ENCODE data around the gene AMOTL2.

AMOTL2 gene

DNA sequence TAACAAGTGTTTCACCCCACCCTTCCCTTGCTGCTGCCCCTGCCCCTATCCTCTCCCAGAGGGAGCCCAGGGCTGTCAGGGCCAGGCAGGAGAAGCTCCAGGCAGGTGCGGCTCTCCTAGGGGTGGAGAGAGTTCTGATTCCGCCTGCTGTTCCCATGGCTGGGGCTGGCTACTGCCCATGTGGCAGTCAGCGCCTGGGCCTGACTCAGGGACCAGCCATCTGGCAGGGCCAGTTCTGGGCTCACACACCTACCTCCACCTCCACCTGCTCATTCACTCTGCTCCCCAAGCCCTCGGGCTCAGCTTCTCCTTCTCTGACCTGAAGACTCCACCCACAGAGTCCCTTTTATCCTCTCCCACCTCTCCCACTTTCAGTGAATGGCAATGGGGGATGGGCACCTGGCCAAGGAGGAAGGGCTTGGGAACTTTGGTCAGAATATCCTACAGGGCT, 23.4 kb downstream of the AMOTL2 start:
- no peak for DNase-seq

DNA sequence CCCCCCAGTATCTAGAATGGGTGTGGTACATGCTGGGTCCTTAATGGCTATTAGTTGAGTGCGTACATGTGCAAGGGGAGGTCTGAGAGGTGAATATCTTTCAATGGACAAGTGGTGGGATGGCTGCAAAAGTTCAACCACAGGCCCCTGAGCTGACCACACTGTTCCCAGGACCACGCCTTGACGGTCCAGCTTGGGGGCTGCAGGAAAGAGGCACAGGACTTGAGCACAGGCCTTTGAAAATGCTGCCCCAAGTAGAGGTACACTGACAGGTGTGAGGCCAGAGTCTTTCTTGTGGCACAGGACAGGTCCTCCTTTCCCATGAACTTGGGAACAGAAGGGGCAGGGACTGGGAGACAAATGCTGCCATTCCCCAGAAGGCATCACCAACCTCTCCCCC, 24.0 kb downstream of the AMOTL2 start:
- DNase-seq = no peak

DNA sequence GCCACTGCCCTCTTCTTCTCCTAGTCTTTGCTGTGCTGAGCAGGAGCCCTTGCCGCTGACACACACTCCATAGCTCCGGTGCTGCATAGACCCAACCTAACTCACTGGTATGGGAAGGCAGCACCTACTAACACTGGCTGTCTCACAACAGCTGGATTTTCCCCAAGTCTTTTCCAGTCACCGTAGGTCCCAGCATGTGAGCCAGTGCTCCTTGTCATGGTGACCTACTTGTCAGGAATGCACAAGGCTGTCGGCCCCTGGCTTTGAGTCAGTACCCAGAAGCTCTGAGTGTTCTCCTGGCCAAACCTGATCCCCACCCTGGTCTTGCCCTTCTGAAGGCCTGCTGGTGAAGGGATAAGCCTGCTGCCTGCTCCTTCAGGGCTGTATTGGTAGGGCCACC, 25.7 kb downstream of the AMOTL2 start:
- no peak for DNase-seq

DNA sequence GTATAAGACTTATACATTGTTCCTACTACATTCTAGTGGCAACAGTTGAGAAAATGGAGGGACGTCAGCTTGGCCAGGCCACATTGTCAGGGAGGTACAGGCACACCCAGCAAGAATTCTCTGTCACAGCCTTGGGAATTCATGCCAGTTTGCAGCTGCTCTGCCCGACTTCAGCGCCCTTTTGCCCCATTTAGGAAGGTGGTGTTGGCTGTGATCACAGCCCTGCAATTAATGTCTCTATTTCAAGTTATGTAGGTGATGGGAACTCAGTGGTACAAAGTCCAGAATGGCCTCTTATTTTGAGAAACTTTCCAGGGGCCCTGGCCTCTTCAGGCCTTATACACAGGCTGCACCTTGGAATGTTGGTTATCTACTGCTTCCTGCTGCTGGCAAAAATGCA, 26.7 kb downstream of the AMOTL2 start:
- DNase-seq = no peak

DNA sequence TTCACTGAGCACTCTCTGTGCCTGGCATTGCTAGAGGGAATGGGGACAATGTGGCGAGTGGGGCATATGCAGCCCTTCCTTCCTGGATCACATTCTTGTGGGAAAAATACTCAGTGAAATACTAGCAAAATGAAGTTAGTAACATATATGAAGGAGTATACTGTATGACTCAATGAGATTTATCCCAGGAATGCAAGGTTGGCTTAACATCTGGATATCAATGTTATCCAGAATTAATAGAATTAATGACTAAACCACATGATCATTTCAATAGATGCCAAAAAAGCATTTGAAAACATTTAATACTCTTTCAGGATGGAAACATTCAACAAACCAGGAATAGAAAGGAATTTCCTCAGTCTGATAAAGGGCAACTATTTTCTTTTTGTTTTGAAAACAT, 27.5 kb downstream of the AMOTL2 start:
- DNase-seq = no peak

DNA sequence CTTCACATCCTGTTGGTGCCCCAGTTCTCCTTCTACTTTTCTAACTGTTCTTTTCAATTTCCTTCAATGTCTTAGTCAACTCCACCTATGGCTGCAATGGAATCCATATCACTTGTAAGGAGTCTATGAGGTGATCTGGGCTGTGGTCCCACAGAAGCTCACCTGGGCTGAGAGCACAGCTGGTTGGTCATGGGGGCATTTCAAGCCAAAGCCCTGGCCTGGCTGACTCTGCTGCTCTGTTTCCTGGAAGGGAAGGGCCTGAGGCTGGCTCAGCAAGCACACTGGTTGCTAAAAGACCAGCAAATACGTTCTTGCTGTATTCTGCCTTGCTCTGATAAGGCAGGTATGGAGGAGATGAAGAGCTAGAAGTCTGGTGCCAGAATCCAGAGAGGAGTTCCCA, 29.0 kb downstream of the AMOTL2 start:
- no peak for DNase-seq

DNA sequence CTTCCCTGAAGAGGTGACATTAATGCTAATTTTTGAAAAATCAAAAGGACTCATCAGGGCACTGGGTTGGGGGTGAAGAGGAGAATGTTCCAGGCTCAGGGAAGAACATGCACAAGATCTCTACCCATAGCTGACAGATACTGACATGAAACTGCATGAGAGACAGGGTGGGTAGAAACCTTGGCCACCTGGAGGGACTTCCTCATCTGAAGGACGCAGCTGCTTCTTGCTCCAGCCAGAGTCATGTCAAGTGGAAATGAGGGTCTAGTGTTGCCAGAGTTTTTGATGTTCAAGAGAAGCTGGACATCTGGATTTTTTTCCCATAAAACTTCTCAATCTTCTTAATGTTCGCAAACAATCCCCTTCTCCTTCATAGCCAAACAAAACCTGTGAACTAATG, 29.7 kb downstream of the AMOTL2 start:
- DNase-seq = no peak

DNA sequence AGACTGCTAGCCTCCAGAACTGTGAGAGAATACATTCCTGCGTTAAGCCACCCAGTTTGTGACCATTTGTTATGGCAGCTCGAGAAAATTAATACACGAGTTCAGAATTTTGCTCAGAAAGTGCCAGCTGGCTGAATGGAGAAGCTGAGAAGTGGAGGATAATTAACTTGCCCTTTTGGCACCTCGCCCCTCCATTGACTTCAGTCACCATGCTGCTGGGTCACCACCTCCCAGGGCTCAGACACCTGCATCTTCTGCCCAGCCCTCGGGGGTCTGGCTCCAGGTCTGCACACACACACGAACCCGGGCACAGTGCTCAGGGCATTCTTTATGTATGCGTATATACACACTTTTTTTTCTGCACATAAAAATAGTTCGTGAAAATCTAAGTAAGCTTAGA, 32.0 kb downstream of the AMOTL2 start:
- DNase-seq = no peak

DNA sequence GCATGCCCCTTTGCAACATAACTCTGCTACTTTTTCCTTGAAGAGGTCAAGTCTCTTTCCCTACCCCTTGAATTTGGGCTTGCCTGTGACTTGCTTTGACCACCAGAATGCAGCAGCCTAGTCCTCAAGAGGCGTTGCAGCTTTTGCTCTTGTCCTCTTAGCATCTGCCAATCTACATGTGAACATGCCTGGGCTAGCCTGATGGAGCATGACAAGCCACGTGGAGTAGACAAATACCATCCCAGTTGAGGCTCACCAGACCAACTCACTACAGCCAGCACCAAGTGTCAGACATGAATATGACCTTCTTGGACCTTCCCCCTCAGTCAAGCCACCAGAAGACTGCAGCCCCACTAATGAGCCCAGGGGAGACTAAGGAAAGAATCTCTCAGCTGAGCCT, 32.9 kb downstream of the AMOTL2 start:
- DNase-seq = no peak

DNA sequence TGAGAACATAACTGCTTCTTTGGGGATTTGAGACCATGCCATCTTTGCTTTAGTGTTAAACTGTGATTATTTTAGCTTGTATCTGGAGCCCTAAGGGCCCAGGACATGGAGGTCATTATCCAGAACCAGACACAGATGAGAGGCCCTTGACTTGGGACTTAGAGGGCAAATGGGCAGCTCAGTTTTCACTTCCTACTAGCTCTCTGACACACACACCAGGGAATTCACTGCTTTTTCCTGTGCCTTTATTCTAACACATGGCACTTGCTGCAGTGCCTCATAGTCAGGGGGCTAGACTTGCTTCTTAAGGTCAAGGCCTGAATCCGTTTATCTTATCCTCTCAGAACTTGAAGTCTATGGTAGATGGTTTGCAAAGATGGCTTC, 33.3 kb downstream of the AMOTL2 start:
- no peak for DNase-seq

DNA sequence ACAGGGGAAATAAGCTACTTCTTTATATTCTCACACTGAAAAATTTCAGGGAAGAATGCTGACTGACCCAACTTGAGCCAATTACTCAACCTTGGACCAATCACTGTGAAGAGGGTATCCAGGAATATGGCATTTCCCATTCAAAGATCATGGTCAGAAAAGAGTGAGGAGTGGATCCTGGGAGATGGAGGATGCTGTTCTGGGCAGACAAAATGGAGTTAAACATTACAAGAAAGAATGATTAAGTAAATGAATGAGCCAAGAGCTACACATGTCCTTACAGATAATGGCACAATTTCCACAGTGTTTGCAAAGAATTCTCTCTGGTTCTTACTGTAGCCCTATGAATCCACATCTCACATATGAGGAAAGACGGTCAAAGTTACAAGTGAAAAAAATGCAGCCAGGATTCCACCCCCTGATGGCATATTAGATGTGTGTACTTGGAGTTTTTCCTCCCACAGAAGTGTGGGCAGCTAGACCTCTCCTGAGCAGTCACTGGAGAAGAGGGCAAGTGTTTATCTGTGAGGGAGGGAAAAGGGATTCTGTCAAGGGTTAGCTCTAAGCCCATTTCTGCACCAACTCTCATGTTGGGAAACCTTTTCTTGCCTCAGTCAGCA, 33.8 kb downstream of the AMOTL2 start:
- DNase-seq = no peak

DNA sequence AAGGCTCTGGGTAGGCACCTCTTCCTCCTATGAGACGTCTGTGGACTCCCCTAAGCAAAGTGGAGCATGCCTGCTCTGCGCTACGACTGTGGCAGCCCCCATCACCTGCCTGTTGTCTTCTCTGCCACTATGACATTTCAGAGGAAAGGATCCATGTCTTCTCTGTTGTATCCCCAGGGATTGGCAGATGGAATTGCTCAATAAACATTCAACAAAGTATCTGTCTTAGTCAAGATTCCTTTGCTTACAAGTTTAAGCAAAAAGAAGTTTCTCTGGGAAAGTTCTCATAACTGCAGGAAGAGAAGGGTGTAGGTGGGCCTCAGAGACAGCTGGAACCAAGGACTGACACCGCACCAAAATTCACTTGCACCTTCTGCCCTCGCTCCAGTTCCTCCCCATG, 34.3 kb downstream of the AMOTL2 start:
- no peak for DNase-seq

DNA sequence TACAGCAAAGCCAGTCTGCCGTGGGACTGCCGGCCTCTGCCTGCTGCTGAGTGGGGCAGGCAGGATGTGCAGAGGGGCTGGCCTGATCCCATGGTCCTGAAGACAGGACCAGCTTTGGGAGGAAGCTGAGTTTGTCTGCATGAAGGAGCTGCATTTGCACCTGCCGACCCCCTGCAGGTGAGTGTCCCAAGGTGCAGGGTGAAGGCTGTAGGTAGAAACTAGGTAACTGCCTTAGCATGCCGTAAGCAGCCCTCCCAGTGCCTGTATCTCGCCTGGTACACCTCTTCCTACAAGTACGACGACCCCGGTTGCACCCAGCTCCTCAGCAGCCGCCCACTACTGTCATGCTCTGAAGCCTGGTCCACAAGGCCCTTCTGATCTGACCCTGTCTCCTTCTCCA, 34.9 kb downstream of the AMOTL2 start:
- no peak for DNase-seq

DNA sequence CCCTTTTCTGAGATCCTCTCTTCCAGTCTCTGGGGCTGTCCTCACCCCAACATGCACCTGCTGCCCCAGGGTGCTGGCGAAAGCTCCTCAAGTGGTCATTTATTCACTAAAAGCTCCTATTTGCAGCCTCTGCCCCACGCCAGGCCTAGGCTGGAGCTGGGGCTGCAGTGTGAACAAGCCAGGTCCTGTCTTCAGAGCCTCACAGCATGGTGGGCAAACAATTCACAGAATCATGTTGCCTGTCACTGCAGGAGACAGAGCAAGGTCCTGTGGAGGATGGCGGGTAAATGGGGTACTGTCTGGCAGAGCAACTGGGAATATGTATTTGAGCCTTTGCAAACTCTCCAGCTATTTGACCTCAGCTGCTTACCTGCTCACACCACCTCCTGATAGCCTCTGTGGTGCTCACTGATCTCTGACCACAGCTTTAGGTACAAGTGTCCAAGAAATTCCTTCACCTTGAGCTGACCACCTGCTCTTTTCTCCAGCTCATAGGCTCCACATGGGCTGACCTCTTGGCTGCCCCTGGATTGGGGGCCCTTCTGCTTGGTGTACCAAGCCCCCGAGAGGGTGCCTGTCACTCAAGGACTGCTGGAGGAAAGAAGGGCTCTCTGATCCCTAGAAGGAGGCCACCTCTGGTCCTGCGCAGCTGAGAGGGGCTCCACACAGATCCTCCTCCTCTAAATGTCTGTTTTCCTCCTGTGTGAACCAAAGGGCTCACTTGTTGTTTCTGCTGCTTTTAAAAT, 35.6 kb downstream of the AMOTL2 start:
- DNase-seq = no peak

DNA sequence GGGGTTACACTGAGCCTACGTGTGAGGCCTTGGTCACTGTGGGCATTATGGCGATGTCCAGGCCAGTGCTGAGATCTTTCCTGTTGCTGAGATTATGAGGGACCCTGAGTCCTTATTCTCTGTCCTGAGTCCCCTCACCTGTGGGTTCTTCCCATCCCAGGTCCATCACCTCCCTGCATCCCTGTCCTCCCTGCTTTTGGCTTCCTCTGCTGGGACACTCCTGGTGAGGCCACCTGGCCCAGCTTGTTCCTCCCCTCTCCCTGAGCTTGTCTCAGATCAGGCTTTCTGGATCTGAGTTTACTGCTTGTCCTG, 36.1 kb downstream of the AMOTL2 start:
- DNase-seq = no peak

DNA sequence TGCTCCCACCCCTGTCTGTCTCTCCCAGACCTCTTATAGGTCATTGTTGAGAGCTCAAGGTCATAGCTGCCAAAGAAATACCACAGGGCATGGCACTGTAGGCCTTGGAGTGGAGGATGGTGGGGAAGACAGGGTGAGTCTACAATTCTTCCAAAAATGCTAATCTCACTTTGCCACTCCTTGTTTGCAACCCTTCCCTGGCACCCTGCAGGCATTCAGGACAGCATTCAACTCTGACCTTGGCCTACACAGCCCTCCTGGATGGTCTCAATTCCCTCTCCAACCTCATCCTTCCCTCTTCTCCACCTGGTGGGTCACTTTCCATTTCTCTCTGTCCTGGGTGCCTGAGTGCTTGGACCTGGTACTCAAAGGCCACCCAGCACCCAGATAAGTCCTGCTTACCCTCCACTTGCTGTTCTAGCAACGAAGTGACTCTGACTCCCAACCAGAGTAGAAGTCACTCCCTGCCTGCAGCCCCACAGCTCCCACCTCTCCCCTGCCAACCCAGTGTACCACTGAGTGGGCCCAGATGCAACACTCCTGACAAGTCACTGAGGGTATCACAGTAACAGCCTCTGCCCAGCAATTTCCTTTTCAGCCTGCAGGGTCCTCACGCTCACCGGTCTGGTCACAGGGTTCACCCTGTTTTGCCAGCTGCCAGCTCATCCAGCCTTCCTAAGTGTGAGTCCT, 36.6 kb downstream of the AMOTL2 start:
- DNase-seq = no peak

DNA sequence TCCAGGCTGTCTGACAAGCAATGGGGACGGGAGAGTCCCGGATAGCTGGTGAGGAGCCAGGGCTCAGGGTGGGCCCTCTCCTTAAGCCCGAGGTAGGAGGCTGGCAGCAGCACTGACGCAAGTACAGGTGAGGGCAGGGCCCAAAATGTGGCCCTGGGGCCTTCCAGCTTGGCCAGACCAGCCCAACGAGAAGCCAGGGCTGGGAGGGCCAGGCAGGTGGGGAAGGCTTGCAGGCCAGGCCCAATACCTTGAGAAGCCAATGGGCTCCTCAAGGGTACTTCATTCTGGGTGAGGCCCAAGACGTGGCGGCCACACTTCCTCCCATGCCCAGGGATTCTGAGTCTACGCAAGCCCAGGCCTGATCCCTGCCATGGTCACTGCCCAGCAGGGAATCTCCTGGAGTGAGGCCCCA, 37.2 kb downstream of the AMOTL2 start:
- no peak for DNase-seq

DNA sequence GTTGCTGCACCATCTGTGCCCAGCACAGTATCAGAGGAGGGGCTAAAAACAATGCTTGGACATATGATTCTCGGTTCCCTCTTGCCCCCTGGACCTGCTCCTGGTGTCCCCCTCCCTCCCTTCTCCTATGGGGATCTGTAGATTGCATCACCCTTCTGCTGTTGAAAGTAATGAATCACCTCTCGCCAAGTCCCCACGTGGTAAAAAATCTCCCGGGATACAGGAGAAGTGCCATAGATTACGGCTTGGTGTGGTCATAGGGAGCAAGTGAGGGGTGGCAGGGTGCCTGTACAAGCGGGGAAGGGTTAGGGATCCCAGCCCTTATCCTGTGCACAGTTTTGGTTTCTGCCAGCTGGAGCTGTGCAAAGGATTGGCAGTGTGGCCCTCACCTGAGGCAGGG, 37.7 kb downstream of the AMOTL2 start:
- DNase-seq = no peak

DNA sequence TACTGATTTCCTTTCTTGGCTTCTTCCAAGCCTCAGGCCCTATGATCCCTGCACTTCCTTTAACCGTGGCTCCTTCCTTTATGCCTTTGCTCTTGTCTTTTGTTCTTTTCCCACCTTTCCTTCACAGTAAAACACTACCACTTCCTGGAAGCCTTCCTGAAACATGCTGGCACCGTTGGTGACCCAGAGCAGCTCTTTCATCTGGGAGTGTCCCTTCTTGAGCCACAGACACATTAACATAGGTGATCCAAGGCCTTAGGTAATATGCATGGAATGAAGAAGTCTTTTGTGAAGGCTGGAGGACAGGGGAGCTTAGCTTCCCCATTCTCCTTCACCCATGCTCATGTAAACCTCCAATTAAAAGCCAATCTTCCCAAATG, 39.4 kb downstream of the AMOTL2 start:
- no peak for DNase-seq

DNA sequence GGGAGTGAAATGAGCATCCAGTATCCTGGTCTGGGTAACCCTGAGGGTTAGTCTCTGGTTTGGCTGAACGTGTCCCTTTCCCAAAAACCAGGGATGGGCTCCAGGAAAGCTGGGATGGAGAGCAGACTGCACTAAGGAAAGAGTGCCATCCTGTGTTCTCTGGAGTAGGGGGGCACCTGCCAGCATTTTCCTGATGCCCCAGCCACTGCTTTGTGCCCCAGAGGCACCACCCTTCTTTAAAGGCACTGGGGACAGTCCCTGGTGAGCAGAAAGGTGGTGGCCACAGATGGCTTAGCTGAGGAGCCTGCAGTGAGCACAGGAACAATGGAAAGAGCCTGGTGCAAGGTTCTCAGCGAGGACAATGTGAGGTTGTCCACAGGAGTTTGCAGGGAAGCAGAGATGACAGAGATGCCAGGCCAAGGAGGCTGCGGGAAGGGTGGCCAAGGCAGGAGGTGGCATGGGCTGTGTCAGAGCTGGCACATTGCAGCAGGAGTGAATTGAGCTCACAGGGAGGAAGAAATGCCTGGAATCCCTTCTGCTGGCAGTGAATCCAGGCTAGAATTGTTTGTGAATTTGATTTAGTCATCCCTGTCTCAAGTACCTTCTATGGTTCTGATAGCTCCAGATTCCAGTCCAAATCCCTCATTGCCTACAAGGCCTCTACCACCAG, 39.9 kb downstream of the AMOTL2 start:
- no peak for DNase-seq

DNA sequence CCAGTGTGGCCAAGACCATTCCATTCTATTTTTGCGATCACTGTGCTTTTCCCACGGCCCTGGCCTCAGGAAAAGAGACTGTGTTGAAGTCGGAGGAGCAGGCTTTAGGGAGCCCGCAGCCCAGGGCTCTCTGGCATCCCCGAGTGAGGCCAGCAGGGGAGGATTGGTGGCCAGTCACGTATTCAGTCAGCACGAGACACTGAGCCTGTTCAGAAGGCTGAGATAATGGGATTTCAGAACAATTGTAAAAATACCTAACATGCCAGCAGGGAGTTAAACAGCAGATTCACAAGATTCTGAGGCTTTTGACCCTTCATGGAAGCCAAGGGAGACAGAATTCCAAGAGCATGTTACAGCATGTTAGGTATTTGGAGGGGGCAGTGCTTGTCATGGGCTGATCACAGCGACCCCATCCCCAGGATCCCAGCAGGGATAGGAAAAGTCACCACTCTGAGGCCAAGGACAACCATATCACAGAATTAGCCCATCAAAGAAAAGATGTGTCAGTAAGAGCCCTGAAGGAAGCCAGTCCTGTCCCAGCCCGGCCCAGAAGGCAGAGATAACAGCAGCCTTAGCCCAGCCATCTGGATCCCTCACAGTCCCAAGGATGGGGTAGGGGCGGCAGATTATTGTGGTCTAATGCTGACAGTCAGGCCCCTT, 40.6 kb downstream of the AMOTL2 start:
- no peak for DNase-seq

DNA sequence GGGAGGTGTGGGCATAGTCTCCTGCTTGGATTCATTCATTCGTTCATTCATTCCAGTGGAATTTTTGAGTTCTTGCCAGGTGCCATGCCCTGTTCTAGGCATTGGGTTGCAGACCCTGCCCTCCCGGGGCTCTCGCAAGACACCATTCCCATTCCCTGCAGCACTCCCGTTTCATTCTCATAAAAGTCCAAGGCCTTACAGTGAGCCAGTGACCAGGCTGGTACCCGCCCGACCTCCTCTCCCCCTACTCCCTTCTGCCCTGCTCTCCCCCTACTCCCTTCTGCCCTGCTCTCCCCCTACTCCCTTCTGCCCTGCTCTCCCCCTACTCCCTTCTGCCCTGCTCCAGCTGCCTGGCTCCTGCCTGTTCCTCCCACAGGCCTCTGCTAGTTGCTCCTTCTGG, 41.9 kb downstream of the AMOTL2 start:
- DNase-seq = no peak

DNA sequence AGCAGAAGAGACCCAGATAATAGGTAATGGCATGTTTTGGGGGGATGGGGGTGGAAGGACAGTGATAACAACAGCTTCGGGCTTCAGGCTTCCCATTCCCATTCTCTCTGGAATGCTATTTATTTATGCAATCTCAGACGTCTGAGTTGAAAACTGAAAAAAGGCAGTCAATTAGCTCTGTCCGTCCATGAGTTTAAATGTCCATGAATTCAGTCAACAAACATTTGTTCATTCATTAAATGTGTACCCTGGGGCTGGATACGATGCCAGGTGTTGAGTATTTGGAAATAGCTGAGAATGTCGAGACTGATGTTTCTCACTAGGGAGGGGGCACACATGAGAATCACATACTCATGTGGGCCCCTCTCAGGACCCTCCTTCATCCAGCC, 42.4 kb downstream of the AMOTL2 start:
- no peak for DNase-seq

All from NCI-H2081 (cell line).